HepG2 (cell line): Measurements from ENCODE around the gene HLA-DRA.

Experiments used
- CENPBD1 ChIP-seq: sonication (generic); formaldehyde crosslinking; IDR thresholded peaks from 2 replicates; pipeline ENCODE4 v1.8.0; 2022; ENCODE audit warnings: missing genetic modification reagents, low read depth, mild to moderate bottlenecking, borderline replicate concordance
- ELF4 ChIP-seq: sonication (generic); formaldehyde crosslinking; IDR thresholded peaks from 2 replicates; pipeline ENCODE4 v1.5.0; 2020; ENCODE audit warnings: missing genetic modification reagents, mild to moderate bottlenecking, moderate library complexity, borderline replicate concordance
- EZH2 ChIP-seq: conservative IDR thresholded peaks from 2 replicates; pipeline ENCODE4 v1.6.1; 2012; ENCODE audit warnings: mild to moderate bottlenecking, low read depth, low read length, moderate library complexity
- IRF1 ChIP-seq: sonication (generic); formaldehyde crosslinking; IDR thresholded peaks from 2 replicates; pipeline ENCODE4 v1.4.0; 2020; ENCODE audit warnings: low read depth, mild to moderate bottlenecking, missing genetic modification reagents
- JUN ChIP-seq: sonication (generic); formaldehyde crosslinking; IDR thresholded peaks from 2 replicates; pipeline ENCODE4 v1.4.0; 2020; ENCODE audit warnings: mild to moderate bottlenecking, missing genetic modification reagents
- RAD21 ChIP-seq: fragments of 450-650 bp; formaldehyde crosslinking; IDR thresholded peaks from 2 replicates; pipeline ENCODE4 v1.5.0; 2020; ENCODE audit warnings: mild to moderate bottlenecking
- SETDB1 ChIP-seq: sonication (generic); formaldehyde crosslinking; IDR thresholded peaks from 2 replicates; pipeline ENCODE4 v1.5.1; 2020; ENCODE audit warnings: missing genetic modification reagents, mild to moderate bottlenecking, borderline replicate concordance
- TAF1 ChIP-seq: sonication (generic); formaldehyde crosslinking; IDR thresholded peaks from 2 replicates; pipeline ENCODE4 v1.4.0; 2020; ENCODE audit warnings: missing genetic modification reagents
- USF2 ChIP-seq, 2 experiments: sonication (generic) in 1 of 2; formaldehyde crosslinking in 1 of 2; IDR thresholded peaks; 2 replicates each; pipeline versions ENCODE4 v1.5.1 to v1.6.1; 2011 to 2020; ENCODE audit warnings: borderline replicate concordance in 1 of 2, low read depth in 1 of 2, low read length in 1 of 2, mild to moderate bottlenecking in 1 of 2, missing genetic modification reagents in 1 of 2, moderate library complexity in 1 of 2
- ZNF749 ChIP-seq: sonication (generic); formaldehyde crosslinking; IDR thresholded peaks from 2 replicates; pipeline ENCODE4 v1.8.0; 2022; ENCODE audit warnings: mild to moderate bottlenecking, missing genetic modification reagents, moderate library complexity, borderline replicate concordance

- TF ChIP-seq ZNF749 (CRISPR knock-in tag) (no peak), TAF1 (no peak), CENPBD1 (CRISPR knock-in tag) (no peak), EZH2 (no peak), USF2 (IDR thresholded peaks at IDR 0.05; ENCODE audit: low read depth, low read length) (no peak), USF2 (CRISPR knock-in tag; IDR thresholded peaks at IDR 0.05; ENCODE audit: borderline replicate concordance) (no peak), SETDB1 (no peak), IRF1 (CRISPR knock-in tag) (no peak), JUN (CRISPR knock-in tag) (no peak), ELF4 (CRISPR knock-in tag) (no peak), RAD21 (CRISPR knock-in tag) (no peak)
Measured at GRCh38 chr6:32462609-32463008, 22.9 kb downstream of the HLA-DRA start.
